Body of pancreas (tissue), 4 donors: ENCODE results near the gene GDPD4.

Experiments used
- CTCF ChIP-seq, 7 experiments: fragments of 450-650 bp in 4 of 7; fragments of 200-600 bp in 3 of 7; sonication (generic) in 3 of 7; IDR thresholded peaks; one replicate each; pipeline ENCODE4 v1.5.1; 2016 to 2019; ENCODE audit warnings: antibody characterized with exemption in 7 of 7
- POLR2A ChIP-seq, 3 donors: fragments of 450-650 bp; IDR thresholded peaks; one replicate each; pipeline ENCODE4 v1.6.1; 2016; ENCODE audit warnings: antibody characterized with exemption in 3 of 3, mild to moderate bottlenecking in 2 of 3

GRCh38 chr11:77199137-77199745 is 102.2 kb downstream of the GDPD4 start:
- TF ChIP-seq CTCF (IDR thresholded peaks at IDR 0.05) (no peak), POLR2A (IDR thresholded peaks at IDR 0.05) (no peak)
